Anterior cingulate cortex (tissue), 58 donors: ENCODE results near the gene ZNF341.
A peak's percentile ranks its signal among the peaks of the same experiment; 100 is the strongest.
"Not testable (repeated sequence)": the region's sequence is repeated elsewhere in the genome, so short reads cannot be mapped to it uniquely, and the experiment has no call there.

Experiments used
- DNase-seq, 58 donors: peaks; one replicate each; lab custom pipeline; 2025; lab: John Stamatoyannopoulos, UW

ZNF341 gene

DNA sequence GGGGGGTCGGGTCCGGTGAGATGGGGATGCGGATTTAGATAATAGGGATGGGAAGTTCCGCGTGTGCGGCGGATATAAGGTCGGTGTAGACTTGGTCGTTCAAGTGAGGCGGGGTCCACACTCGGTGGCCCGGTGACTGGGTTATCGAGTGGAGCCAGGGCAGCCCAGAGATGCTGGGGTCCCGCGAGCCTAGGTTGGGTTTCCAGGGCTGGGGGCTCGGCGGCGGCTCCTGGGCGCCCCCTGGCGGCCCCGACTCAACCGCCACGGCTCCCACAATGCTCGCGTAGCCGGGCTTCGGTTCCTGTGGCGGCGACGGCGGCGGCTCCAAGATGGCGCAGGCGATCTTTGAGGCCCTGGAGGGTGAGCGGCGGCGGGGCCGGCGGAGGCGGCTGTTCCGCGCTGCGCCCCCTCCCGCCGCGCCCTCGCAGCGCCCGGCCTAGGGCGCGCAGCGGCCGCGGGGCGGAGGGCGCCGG is at the start of gene ZNF341:
Gene ZNF341 (plus strand): TSS at position 304 of the 473 bp plus-strand sequence. CDS start 26 bp downstream, at position 330.
- peak in 54 of 58 donors; percentile 57 to 97 (median 90) for DNase-seq

DNA sequence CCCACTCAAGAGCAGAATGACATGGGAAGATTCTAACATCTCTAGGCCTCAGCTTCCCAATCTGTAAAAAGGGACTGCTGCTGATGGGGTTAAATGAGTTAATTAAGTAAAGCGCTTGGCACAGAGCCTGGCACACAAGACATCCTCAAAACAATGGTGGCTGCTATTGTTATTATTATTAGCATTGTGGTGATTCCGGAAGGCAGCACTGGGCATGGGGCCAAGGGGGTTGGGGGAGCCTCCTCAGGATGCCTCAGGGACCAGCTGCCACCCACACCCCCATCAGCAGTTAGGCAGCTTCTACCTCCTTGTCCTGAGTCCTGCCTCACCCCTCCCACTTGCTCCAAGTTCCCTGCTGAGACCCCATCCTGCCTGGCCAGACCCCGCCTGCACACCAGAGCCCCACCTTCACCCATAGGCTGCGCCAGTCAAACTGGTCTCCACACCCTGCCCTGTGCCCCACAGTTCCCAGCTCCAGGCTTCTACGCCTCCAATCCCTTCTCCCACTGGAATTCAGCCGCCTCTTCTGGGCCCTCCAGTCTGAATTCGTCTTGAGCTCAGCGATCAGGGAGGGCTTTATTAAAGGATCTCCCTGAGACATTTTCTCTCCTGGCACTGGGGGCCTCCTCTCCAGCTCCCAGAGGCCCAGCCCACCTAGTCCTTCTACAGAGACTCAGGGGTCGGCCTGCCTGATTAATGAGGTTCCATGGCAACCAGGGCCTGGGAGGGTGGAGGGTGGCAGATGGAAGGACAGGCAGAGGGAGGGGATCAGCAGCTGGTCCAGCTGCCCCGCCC is 47.1 kb upstream of the ZNF341 start:
- DNase-seq = peak in 1 of 58 donors; percentile 42

DNA sequence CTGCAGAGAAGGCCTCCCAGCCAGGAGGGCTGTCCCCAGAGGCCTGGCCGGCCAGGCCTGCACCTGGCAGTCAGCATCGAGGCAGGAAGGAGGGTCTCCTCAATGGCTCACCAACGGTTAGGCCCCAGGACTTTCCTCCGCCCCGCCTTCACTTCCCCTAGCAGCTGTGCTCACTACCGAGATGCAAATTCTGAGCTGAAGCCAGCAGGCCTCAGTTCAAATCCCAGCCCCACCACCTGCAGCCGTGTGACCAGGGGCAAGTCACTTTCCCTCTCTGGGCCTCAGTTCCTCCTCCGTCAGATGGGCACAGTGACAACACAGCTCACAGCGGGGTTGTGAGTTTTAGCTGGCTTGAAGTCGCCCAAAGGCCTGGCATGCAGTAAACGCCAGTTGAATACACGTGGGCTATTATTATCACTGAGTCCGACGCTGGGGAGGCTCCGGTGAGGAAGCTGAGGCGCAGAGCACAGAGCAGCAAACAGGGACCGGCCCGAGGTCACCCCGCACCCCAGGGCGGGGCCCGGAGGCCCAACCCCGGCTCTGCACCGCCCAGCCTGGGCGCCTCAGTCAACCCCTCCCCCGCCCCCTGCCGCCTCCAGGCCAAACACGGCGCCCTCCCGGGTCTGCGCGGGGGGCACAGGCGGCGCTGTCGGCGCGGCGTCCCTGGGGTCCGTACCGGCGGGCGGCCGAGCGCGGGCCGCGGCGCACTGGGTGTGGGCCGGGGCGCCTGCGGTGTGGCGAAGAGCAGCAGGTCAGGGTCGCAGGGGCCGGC is 46.3 kb upstream of the ZNF341 start:
- no peak for DNase-seq

DNA sequence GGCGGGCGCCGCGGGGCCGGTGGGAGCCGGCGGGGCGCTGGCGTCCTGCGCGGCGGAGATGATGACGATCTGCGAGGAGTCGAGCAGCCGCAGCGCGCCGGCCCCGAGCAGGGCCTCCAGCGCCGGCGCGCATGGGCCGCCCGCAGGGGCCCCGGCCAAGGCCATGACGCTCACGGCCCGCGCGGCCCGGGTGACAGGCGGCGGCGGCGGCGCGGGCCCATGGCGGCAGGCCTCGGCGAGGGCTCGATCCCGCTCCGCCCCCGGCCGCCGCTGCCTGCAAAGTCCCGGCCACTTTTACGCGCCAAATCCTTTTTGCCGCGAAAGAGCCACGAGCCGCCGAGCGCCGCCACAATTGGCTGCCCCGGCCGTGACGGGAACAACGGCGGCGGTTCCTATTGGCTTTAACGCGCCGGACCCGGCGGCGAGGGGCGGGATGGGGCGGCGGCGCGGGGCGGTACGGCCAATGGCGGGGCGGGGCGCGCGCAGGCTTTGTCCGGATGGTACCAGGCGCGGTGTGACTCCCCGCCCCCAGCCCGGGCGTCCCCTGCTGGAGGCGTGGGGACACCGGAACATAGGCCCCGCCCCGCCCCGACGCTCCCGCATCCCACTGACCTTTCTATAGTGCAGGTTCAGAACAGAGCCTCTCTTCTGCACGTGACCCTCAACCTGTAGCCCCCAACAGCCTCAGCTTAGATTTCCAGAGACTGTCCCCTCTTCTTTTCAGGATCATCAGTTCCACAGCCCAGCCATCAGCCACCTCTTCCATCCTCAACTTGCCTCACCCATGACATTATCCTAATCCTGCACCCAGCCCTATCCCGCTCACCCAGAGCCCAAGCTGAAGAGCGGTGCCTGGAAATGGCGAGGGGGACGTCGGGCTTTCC is 45.5 kb upstream of the ZNF341 start, which contains the start of gene E2F1:
Gene E2F1 (minus strand): TSS at position 286 of the 884 bp plus-strand sequence. CDS start 121 bp downstream, at position 165.
- peak; percentile 53 to 98 (median 92) for DNase-seq

DNA sequence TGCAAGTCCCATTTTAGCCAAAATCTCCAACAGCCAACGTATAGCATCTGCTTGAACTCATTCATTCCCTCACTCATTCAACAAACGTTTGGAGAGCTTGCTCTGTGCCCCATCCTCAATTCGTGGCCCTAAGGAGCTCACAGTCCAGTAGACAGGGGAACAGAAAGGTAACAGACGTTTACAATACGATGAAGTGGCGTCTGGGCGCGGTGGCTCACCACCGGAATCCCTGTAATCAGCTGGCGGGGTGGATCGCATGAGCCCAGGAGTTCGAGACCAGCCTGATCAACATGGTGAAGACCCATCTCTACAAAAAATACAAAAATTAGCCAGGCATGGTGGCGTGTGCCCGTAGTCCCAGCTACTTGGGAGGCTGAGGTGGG is 44.8 kb upstream of the ZNF341 start:
- DNase-seq = no peak

DNA sequence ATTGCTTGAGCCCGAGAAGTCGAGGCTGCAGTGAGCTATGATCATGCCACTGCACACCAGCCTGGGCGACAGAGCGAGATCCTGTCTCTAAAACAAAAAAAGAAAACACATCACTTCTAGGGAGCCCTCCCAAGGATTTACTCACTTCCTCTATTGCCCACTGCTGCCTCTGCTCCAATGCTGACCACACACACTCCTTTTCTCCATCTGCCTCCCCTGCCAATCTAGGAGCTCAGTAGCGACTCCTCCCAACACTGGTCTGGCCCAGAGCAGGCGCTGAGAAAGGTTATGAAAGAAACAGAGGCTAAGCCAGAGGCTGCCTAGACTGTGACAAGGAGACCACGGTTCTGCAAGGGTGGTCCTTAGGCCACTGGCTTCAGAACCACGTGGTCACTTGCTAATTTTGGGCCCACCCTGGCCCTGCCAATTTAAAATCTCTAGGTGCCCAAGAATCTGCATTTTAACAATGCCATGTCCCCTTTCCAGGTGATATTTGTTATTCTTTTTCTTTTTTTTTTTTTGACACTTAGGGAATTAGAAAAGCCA is 44.4 kb upstream of the ZNF341 start:
- no peak for DNase-seq

DNA sequence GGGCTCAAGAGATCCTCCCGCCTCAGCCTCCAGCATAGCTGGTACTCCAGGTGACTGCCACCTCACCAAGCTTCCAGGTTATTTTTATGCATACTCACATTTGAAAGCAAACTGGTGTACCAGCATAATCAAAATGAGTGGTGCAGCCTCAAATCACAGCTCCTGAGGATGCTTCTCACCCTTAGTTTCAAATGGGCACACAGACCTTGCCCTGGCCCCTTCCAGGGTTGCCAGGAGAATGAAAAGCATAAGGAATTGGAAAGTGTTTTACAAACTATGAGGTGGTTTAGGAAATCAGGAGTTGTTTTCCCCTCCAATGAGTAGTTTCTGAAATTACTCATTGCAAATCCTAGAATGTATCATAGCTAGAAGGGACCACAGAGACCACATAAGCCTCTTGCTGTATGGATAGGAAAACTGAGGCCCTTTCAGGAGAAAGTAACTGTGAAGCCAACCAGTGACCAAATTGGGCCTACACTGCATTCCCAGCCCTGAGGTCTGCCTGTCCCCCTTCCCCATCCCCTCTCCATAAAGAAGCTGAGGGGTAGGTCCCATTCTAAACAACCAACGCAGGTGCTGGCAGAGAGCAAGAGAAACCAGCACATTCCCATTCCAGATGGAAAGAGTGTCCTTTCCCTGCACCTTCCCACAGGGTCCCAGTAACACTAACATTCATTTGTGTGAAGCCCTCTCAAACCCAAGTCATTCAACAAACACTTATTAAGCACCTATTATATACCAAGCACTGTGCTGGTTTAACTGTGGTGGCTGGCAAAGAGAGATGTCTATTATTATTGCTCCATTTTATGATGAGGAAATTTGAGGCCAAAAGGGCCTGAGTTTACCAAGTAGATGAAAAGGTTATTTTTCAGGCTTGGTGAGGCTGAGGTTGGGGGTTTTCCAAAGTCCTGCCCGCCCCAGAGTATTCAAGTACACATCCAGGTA is 43.5 kb upstream of the ZNF341 start:
- no peak for DNase-seq

DNA sequence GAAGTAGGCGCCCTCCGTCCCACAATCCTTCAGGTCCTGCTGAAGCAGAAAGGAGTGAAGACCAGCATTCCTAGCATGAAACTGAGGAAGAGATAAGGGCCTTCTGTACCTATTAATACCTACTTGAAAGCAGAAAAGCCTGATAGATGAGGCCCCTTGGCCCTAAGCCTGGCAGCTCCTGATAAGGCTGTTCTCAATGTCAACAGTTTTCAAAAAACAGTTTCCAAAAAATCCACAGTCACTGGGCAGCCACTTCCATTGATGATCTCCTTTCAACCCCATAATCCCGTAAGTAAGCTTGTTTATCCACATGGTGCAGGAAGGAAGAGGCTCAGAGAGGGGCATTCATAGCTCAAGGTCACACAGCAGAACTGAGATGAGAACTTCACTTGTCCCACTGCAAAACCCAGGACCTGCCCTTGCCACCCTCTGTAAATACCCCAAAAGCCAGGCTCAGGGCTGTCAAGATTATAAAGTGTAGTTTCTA is 42.8 kb upstream of the ZNF341 start:
- DNase-seq = no peak

DNA sequence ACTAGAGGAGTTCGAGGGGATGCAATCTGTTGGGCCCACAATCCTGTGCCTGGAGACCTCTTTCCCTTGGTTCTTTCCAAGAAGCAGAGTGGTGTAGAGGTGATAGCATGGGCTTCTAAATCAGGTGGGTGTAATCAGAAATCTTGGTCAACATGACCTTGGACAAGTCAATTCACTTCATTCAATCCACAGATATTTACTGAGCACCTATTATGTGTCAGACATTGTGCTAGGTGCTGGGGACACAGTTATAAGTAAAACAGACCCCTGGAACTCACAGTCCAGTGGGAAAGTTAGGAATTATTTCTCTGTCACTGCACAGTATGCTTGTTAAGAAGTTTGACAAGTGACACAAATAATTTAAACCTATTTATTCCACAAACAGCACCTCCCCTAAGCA is 42.3 kb upstream of the ZNF341 start:
- no peak for DNase-seq

DNA sequence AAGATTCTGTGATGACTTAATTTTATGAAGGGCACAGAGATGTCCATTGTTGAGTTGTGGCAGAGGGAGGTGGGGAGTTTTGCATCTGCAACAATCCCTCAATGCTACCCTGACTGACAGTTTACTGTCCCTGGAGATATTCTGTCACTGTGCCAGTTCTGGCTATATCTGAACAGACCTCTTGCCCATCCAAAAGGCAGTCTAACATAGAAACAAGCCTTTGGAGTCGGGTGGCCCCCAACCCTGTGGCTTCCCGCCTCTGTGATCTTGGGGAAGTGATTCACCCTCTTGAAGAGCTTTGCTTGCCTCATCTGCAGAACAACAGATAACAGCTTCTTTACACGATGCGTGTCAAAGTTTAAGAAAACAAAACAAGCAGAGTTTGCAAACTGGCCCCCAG is 41.8 kb upstream of the ZNF341 start:
- DNase-seq = peak in 19 of 58 donors; percentile 11 to 67 (median 32)

DNA sequence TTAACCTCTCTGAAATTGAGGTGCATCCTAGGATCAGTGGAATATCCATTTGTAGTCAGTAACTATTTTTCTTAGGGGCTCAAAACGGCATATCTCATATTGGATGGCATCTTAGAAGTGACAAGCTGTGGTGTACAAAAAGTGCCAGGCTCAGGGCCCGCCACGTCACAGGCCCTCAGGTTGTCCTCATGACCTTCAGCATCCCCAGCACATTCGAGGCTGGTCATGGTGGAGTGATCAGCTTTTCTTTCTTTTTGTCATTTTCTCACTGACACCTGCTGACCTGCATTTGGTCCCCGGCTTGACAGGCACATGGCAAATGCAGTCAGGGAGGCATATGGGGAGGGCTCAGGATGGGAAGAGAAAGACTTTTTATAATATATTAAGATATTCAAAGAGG is 38.5 kb upstream of the ZNF341 start:
- peak in 1 of 58 donors; percentile 58 for DNase-seq

DNA sequence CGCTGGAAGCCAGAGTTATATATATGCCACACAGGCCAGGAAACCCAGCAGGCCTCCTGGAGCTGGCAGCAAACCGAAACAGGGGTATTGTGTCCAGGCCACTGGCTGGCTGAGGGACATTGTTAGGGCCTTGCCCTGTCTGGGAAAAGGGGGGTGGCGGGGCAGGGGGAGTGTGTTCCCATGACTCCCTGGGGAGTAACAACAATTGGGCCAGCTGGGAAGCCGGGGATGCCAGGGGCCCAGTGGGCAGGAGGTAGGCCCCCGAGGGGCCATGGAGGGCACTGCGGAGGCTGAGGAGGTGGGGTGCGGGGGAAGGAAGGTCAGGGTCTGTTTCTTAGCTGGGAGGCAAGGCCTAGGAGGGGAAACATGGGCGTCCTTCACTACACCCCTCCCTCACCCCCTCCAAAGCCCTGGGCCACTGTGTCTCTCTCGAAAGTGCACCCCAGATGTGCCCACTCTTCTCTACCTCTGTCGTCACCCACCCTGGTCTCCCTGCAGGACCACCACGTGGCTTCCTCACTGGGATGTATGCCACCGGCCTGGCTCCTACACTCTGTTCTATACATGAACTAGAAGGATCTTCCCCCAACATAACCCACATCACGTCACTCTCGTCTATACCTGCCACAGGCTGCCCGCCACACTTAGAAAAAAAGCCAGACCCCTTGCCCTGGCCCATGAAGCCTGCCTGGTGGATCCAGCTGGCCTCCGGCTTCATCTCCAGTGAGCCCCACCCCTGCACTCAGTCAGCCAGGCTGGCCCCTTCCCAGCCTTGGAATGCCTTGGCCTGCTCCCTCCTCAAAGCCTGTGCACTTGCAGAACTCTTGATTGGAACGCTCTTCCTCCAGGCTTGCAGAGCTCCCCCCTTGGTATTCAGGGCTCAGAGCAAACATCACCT is 37.8 kb upstream of the ZNF341 start:
- peak in 54 of 58 donors; percentile 15 to 88 (median 68) for DNase-seq

DNA sequence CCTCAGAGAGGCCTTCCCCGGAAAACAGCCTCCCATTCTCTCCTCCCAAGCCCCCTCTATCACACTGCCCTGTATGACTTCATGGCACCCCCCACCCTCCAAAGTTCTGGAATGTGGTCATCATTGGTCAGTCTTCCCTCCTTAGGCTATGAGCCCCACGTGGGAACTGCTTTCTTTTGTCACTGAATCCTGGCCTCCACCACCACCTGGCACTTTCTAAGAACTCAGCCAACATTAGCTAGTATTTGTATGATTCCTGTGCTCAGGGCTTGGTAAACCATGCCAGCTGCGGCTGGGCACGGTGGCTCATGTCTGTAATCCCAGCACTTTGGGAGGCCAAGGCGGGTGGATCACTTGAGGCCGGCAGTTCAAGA is 37.2 kb upstream of the ZNF341 start:
- peak in 15 of 58 donors; percentile 33 to 80 (median 58) for DNase-seq

DNA sequence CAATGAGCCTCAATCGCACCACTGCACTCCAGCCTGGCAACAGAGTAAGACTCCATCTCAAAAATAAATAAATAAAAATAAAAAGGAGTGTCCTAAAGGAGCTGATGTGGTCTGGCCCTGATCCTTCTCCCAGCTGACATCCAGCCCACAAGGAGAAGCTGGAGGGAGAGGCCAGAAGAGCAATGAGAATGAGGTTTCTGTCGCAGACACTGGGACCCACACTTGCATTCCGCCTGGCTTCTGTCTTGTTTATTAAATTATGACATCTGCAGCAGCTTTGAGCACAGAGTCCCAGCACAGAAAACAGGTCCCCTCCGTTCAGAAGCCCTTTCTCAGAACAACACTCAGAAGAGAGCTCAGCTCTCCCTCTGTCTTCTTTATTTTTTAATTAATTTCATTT is 35.3 kb upstream of the ZNF341 start:
- no peak for DNase-seq

DNA sequence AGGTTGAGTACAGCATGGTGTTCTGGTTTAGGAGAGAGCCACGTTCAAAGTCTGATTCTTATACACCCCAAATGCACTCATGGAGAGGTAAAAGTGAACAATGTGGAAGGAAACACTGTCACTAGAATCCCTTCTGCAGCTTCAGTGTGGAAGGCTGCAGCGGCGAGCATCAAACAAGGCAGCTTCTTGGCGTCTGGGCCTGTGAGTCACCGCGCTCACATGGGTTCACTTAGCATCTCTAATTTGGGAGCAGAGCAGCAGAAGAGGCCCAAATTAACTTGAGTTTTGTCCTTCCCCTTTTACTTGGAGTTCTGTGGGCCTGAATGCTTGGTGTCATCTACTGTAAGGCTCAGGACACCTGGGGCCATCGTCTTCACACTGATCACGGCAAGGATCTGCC is 34.7 kb upstream of the ZNF341 start:
- peak in 52 of 58 donors; percentile 7 to 84 (median 55) for DNase-seq

DNA sequence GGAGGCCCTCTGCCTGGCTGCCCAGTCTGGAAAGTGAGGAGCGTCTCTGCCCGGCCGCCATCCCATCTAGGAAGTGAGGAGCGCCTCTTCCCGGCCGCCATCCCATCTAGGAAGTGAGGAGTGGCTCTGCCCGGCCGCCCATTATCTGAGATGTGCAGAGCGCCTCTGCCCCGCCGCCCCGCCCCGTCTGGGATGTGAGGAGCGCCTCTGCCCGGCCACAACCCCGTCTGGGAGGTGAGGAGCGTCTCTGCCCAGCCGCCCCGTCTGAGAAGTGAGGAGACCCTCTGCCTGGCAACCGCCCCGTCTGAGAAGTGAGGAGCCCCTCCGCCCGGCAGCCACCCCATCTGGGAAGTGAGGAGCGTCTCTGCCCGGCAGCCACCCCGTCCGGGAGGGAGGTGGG is 32.8 kb upstream of the ZNF341 start:
- DNase-seq = not testable (repeated sequence)

DNA sequence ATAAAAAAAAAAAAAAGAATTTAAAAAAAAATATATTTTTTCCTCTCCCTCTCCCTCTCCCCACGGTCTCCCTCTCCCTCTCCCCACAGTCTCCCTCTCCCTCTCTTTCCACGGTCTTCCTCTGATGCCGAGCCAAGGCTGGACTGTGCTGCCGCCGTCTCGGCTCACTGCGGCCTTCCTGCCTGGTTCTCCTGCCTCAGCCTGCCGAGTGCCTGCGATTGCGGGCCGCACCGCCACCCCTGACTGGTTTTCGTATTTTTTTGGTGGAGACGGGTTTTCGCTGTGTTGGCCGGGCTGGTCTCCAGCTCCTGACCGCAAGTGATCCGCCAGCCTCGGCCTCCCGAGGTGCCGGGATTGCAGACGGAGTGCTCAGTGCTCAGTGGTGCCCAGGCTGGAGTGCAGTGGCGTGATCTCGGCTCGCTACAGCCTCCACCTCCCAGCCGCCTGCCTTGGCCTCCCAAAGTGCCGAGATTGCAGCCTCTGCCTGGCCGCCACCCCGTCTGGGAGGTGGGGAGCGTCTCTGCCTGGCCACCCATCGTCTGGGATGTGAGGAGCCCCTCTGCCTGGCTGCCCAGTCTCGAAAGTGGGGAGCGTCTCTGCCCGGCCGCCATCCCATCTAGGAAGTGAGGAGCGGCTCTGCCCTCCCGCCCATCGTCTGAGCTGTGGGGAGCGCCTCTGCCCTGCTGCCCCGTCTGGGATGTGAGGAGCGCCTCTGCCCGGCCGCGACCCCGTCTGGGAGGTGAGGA is 30.9 kb upstream of the ZNF341 start:
- DNase-seq = not testable (repeated sequence)
